Measurements from ENCODE around the gene ARSG. TPM values are rescaled to one million over a fixed set of nuclear protein-coding genes. Genes with fewer than 3 reads are reported as not detected.
A peak's percentile ranks its signal among the peaks of the same experiment; 100 is the strongest.

ARSG gene
- total RNA-seq, 1 experiment from 2014 or later, result 7.9 TPM

- peaks cover 50% of the 10 kb centered on the region for H3K4me1 Mint-ChIP-seq
- POLR2A ChIA-PET, result no interaction called here
- DNase-seq (ENCODE audit: low spot score) (no peak), ATAC-seq (no peak)
- TF ChIP-seq FOXJ3 (CRISPR knock-in tag; IDR thresholded peaks at IDR 0.05; ENCODE audit: borderline replicate concordance) (no peak), E2F4 (CRISPR knock-in tag; IDR thresholded peaks at IDR 0.05; ENCODE audit: borderline replicate concordance, low read depth) (no peak), GTF2I (CRISPR knock-in tag; conservative IDR thresholded peaks at IDR 0.05) (no peak), IRF1 (CRISPR knock-in tag; IDR thresholded peaks at IDR 0.05) (no peak), MLX (CRISPR knock-in tag; IDR thresholded peaks at IDR 0.05) (no peak), RORB (CRISPR knock-in tag; IDR thresholded peaks at IDR 0.05) (no peak), ZNF425 (CRISPR knock-in tag; conservative IDR thresholded peaks at IDR 0.05) (no peak), ERG (CRISPR knock-in tag; IDR thresholded peaks at IDR 0.05) (no peak), E2F1 (CRISPR knock-in tag; IDR thresholded peaks at IDR 0.05) (no peak), ZNF532 (CRISPR knock-in tag; IDR thresholded peaks at IDR 0.05; ENCODE audit: borderline replicate concordance) (no peak), IRF2 (CRISPR knock-in tag; IDR thresholded peaks at IDR 0.05; ENCODE audit: borderline replicate concordance, low read depth) (no peak), KAT7 (CRISPR knock-in tag; IDR thresholded peaks at IDR 0.05; ENCODE audit: borderline replicate concordance) (no peak), ZNF423 (CRISPR knock-in tag; IDR thresholded peaks at IDR 0.05) (no peak), HMGA2 (CRISPR knock-in tag; IDR thresholded peaks at IDR 0.05) (no peak)
- no peaks in the 10 kb centered on the region for H3K9me3 Mint-ChIP-seq
- no peak overlapping the region for H3K27ac Mint-ChIP-seq
- no peaks in the 10 kb centered on the region for H3K36me3 Mint-ChIP-seq
- H3K27me3 Mint-ChIP-seq (ENCODE audit: low read depth), result peaks cover 50% of the 10 kb centered on the region
- peak overlapping the region; percentile 77 for H3K4me3 Mint-ChIP-seq
- CTCF ChIA-PET, result interaction anchor here (1.2 to 1.4 kb wide), 2 partner anchors 109 to 147 kb away, joined by 5 to 6 read pairs; no protein-coding TSS in a partner anchor
Observed at GRCh38 chr17:68289936-68290267, 1.4 kb upstream of the ARSG start.
